Measurements from ENCODE around the gene DTNB.
"Not testable (repeated sequence)": the region's sequence is repeated elsewhere in the genome, so short reads cannot be mapped to it uniquely, and the experiment has no call there.

Gene DTNB

DNA sequence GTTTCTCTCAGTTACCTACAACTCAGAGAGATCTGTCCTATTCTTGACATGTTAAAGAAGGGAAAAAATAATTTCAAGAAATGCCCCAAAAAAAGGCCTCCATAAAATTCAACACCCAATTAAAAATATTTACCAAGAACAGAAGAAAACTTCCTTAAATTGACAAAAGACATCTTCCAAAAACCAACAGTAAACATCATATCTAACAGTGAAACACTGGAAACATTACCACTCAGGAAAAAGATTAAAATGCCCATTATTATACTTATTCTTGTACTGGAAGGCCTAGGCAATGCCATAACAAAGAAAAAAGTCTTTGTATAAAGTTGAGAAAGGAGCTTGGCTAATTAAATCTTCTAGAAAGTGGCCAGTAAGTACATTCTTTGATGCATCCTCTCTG is 7.2 kb downstream of the DTNB start:
- TF ChIP-seq EZH2phosphoT487 (IDR thresholded peaks at IDR 0.05; ENCODE audit: low read depth) = no peak
- TF ChIP-seq, protein P1, sequence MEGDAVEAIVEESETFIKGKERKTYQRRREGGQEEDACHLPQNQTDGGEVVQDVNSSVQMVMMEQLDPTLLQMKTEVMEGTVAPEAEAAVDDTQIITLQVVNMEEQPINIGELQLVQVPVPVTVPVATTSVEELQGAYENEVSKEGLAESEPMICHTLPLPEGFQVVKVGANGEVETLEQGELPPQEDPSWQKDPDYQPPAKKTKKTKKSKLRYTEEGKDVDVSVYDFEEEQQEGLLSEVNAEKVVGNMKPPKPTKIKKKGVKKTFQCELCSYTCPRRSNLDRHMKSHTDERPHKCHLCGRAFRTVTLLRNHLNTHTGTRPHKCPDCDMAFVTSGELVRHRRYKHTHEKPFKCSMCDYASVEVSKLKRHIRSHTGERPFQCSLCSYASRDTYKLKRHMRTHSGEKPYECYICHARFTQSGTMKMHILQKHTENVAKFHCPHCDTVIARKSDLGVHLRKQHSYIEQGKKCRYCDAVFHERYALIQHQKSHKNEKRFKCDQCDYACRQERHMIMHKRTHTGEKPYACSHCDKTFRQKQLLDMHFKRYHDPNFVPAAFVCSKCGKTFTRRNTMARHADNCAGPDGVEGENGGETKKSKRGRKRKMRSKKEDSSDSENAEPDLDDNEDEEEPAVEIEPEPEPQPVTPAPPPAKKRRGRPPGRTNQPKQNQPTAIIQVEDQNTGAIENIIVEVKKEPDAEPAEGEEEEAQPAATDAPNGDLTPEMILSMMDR (IDR thresholded peaks at IDR 0.05; ENCODE audit: low read depth, low read length) = no peak
- peaks cover 8% of the 10 kb centered on the region for H3K79me2 ChIP-seq (ENCODE audit: low read length)
- H3K27me3 ChIP-seq (ENCODE audit: low read depth, low read length) = no peaks in the 10 kb centered on the region
- H3K4me1 ChIP-seq (ENCODE audit: low read length) = peaks cover 6% of the 10 kb centered on the region; the same call in 1 of the 2 replicates
- no peak overlapping the region for H3K4me2 ChIP-seq (ENCODE audit: low read length)
- H2AFZ ChIP-seq (ENCODE audit: low read depth, low read length) = no peak overlapping the region
- H4K20me1 ChIP-seq (ENCODE audit: insufficient read depth, low read length) = no peaks in the 10 kb centered on the region
- H3K9ac ChIP-seq (ENCODE audit: low read length) = no peak overlapping the region
- no peaks in the 10 kb centered on the region for H3K9me3 ChIP-seq (ENCODE audit: insufficient read depth, low read length)
- H3K36me3 ChIP-seq (replicated peaks; ENCODE audit: low read depth, low read length) = no peaks in the 10 kb centered on the region
- H3K4me3 ChIP-seq (ENCODE audit: low read length) = no peak overlapping the region
- H3K27ac ChIP-seq (ENCODE audit: low read length) = no peak overlapping the region

GRCh38 chr2:25665429-25665828 is 7.9 kb downstream of the DTNB start:
- H3K9ac ChIP-seq (ENCODE audit: low read length); H3K9me3 ChIP-seq (ENCODE audit: insufficient read depth, low read length); H3K4me1 ChIP-seq (ENCODE audit: low read length): not testable (repeated sequence)

DNA sequence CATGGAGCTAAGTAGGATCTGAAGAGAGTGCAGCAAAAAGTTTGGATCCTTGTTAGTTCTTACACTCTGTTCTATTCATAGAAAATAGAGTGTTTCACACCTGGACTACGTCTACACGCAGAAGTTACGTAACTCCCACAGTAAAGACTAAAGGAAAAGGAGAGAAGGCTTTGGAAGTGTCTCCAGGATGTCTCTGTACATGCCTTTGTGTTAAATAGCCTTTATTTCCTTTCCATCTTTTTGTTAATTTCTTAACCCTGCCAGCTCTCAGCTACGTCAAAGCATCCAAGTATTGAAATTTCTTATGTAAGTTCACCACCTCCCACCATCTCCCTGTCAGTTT is 8.4 kb downstream of the DTNB start:
- H3K27ac ChIP-seq (ENCODE audit: low read length) = no peak overlapping the region
- no peak overlapping the region for H3K9ac ChIP-seq (ENCODE audit: low read length)
- peaks cover 6% of the 10 kb centered on the region; the same call in 1 of the 2 replicates for H3K4me1 ChIP-seq (ENCODE audit: low read length)
- H3K36me3 ChIP-seq (replicated peaks; ENCODE audit: low read depth, low read length) = no peaks in the 10 kb centered on the region
- no peaks in the 10 kb centered on the region for H4K20me1 ChIP-seq (ENCODE audit: insufficient read depth, low read length)
- no peak for TF ChIP-seq EZH2phosphoT487 (IDR thresholded peaks at IDR 0.05; ENCODE audit: low read depth)
- no peaks in the 10 kb centered on the region for H3K9me3 ChIP-seq (ENCODE audit: insufficient read depth, low read length)
- no peak overlapping the region for H2AFZ ChIP-seq (ENCODE audit: low read depth, low read length)
- no peaks in the 10 kb centered on the region for H3K27me3 ChIP-seq (ENCODE audit: low read depth, low read length)
- H3K4me2 ChIP-seq (ENCODE audit: low read length) = no peak overlapping the region; the same call in 1 of the 2 replicates
- H3K4me3 ChIP-seq (ENCODE audit: low read length) = no peak overlapping the region
- H3K79me2 ChIP-seq (ENCODE audit: low read length) = peaks cover 3% of the 10 kb centered on the region; the same call in 1 of the 2 replicates

More at GRCh38 chr2:25665429-25665828, 7.9 kb downstream of the DTNB start:
- not testable (repeated sequence) for H4K20me1 ChIP-seq (ENCODE audit: insufficient read depth, low read length); H3K27ac ChIP-seq (ENCODE audit: low read length); H3K36me3 ChIP-seq (replicated peaks; ENCODE audit: low read depth, low read length); H3K4me2 ChIP-seq (ENCODE audit: low read length); H3K4me3 ChIP-seq (ENCODE audit: low read length); H3K79me2 ChIP-seq (ENCODE audit: low read length); H2AFZ ChIP-seq (ENCODE audit: low read depth, low read length); H3K27me3 ChIP-seq (ENCODE audit: low read depth, low read length)

DNA sequence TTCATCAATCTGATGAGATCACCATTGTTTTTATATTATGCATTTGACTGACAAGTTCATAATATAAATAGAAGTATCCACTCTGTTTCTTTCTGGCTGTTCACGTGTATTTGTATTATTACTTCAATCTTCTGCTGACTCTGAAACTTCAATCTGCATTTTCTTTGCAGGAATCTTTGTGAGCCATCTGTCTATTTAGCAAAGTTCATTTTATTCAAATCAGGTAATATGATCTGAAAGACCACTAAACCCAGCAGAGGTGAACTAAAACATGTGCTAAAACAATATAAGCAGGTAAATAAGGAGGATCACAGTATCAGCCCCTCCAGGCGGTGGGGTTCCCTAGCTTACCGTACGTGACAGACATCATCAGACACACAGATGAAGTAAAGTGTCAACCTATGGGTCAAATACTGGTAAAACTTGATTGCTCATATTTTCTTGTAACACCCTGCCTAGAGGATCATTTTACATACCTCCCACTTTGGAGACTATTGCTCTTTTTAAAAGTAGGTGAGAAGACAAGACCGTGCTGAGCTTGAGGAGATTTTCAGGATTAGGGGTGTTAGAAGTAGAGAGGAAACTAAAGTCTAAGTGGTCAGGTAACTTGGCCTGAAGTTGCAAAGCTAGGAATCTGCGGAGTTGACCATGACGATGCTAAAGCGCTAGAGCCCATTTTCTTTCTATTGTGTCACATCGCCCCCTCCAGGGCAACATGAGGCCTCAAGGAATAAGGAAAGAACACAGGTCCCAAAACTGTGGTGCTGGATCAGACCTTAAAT is 9.0 kb downstream of the DTNB start:
- no peak overlapping the region for H3K9ac ChIP-seq (ENCODE audit: low read length)
- TF ChIP-seq, protein P1 (IDR thresholded peaks at IDR 0.05; ENCODE audit: low read depth, low read length) = peak; percentile 79
- no peak for TF ChIP-seq EZH2phosphoT487 (IDR thresholded peaks at IDR 0.05; ENCODE audit: low read depth)
- H3K27me3 ChIP-seq (ENCODE audit: low read depth, low read length) = no peaks in the 10 kb centered on the region
- no peaks in the 10 kb centered on the region for H3K9me3 ChIP-seq (ENCODE audit: insufficient read depth, low read length)
- H3K79me2 ChIP-seq (ENCODE audit: low read length) = 0 out of 2 replicates have a peak, but pooled peaks cover 5% of the 10 kb centered on the region
- H4K20me1 ChIP-seq (ENCODE audit: insufficient read depth, low read length) = 0 out of 2 replicates have a peak, but pooled peaks cover 4% of the 10 kb centered on the region
- peak overlapping the region; percentile 33; the same call in 1 of the 2 replicates for H3K4me3 ChIP-seq (ENCODE audit: low read length)
- H3K36me3 ChIP-seq (replicated peaks; ENCODE audit: low read depth, low read length) = no peaks in the 10 kb centered on the region
- no peak overlapping the region for H3K27ac ChIP-seq (ENCODE audit: low read length)
- no peak overlapping the region for H2AFZ ChIP-seq (ENCODE audit: low read depth, low read length)
- H3K4me1 ChIP-seq (ENCODE audit: low read length) = peaks cover 6% of the 10 kb centered on the region; the same call in 1 of the 2 replicates
- peak overlapping the region; percentile 52 for H3K4me2 ChIP-seq (ENCODE audit: low read length)

DNA sequence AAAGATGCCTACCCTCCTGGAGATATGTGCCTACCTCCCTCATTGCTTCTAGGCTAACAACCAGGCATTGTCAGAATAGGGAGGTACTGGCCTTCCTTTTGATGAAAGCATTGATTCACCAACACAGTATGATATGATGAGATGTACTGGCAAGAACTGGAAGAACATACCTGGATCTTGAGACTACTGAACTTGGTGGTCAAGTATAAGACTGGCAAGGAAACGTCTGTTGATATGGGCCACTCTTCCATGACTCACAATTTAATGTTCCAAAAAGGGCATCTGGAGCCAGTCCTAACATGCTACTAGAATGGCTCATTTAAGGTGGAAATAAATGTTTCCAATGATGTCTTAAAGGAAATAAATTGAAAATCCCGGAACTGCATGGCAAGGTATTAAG is 18.1 kb downstream of the DTNB start:
- Histone ChIP-seq H3K4me2 (ENCODE audit: low read length) (no peak overlapping the region), H2AFZ (ENCODE audit: low read depth, low read length) (no peak overlapping the region), H3K9me3 (ENCODE audit: insufficient read depth, low read length) (no peaks in the 10 kb centered on the region), H3K9ac (ENCODE audit: low read length) (no peak overlapping the region), H3K79me2 (ENCODE audit: low read length) (peaks cover 9% of the 10 kb centered on the region; the same call in 1 of the 2 replicates), H3K4me3 (ENCODE audit: low read length) (no peak overlapping the region), H3K27me3 (ENCODE audit: low read depth, low read length) (no peaks in the 10 kb centered on the region), H3K27ac (ENCODE audit: low read length) (no peak overlapping the region), H3K4me1 (ENCODE audit: low read length) (no peaks in the 10 kb centered on the region), H3K36me3 (replicated peaks; ENCODE audit: low read depth, low read length) (no peaks in the 10 kb centered on the region), H4K20me1 (ENCODE audit: insufficient read depth, low read length) (0 out of 2 replicates have a peak, but pooled peaks cover 16% of the 10 kb centered on the region)
- TF ChIP-seq, protein P1 (IDR thresholded peaks at IDR 0.05; ENCODE audit: low read depth, low read length) = no peak
- TF ChIP-seq EZH2phosphoT487 (IDR thresholded peaks at IDR 0.05; ENCODE audit: low read depth) = no peak
